ENCODE results near the gene CGB8.

- TF ChIP-seq POLR2A (IDR thresholded peaks at IDR 0.05; ENCODE audit: low read depth, low read length) (no peak), CTCF (conservative IDR thresholded peaks at IDR 0.05; ENCODE audit: low read depth, low read length) (no peak), USF2 (IDR thresholded peaks at IDR 0.05; ENCODE audit: low read depth, low read length) (no peak), RAD21 (IDR thresholded peaks at IDR 0.05; ENCODE audit: low read length) (no peak), MAFK (IDR thresholded peaks at IDR 0.05; ENCODE audit: low read depth, low read length) (no peak), MAZ (IDR thresholded peaks at IDR 0.05; ENCODE audit: borderline replicate concordance, low read depth, low read length) (no peak), CEBPB (IDR thresholded peaks at IDR 0.05; ENCODE audit: low read depth, low read length) (no peak), NFE2L2 (IDR thresholded peaks at IDR 0.05; ENCODE audit: low read depth, low read length) (no peak), ELK1 (IDR thresholded peaks at IDR 0.05; ENCODE audit: borderline replicate concordance, low read depth, low read length) (no peak), RCOR1 (IDR thresholded peaks at IDR 0.05; ENCODE audit: insufficient replicate concordance, low read length) (no peak), SMC3 (IDR thresholded peaks at IDR 0.05; ENCODE audit: low read depth, low read length) (no peak), FOS (IDR thresholded peaks at IDR 0.05; ENCODE audit: low read depth, low read length) (no peak), MXI1 (IDR thresholded peaks at IDR 0.05; ENCODE audit: borderline replicate concordance, low read depth, low read length) (no peak)
Observed at GRCh38 chr19:49081273-49081672, 32.4 kb upstream of the CGB8 start.

Measured in IMR-90 (cell line).